GM12801 (cell line): ENCODE results near the gene INAFM1.

Experiments
- CTCF ChIP-seq: IDR thresholded peaks from one replicate; pipeline ENCODE4 v1.5.1; 2011; ENCODE audit warnings: control low read depth; ENCODE audit not compliant: insufficient read length; ENCODE audit errors: extremely low read depth

INAFM1 gene

GRCh38 chr19:47275791-47276461 lies 1.2 kb downstream of the INAFM1 start:
- TF ChIP-seq CTCF = no peak

- no peak for TF ChIP-seq CTCF
Observed at GRCh38 chr19:47280183-47280797, 5.6 kb downstream of the INAFM1 start.

- TF ChIP-seq CTCF = no peak
Observed at GRCh38 chr19:47283405-47284059, 8.8 kb downstream of the INAFM1 start.

- peak; percentile 75 for TF ChIP-seq CTCF
Observed at GRCh38 chr19:47284324-47284899, 9.7 kb downstream of the INAFM1 start.

GRCh38 chr19:47296036-47296435 lies 21.4 kb downstream of the INAFM1 start:
- no peak for TF ChIP-seq CTCF

- no peak for TF ChIP-seq CTCF
Observed at GRCh38 chr19:47302249-47302648, 27.6 kb downstream of the INAFM1 start.

GRCh38 chr19:47303966-47304365 lies 29.3 kb downstream of the INAFM1 start:
- no peak for TF ChIP-seq CTCF
